Measurements from ENCODE around the gene PAIP2.

PAIP2 gene

DNA sequence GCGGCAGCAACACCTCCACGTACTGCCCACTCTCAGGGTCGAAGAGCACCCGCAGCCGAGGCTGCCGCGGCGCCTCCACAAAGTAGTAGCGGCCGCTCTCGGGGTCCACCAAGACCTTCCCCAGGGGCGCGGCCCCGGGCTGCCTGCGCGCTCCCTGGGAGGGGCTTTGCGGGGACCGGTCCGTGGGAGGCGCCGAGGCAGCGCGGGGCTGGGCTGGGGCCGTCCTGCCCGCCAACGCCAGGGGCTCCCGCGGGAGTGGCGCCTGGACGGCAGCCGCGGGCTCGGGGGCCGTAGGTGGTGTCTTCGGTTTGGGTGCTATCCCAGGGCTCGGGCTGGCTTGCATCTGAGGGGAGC lies 50.6 kb downstream of the PAIP2 start:
- no peak for TF ChIP-seq REST (IDR thresholded peaks at IDR 0.05; ENCODE audit: insufficient read depth in 1 of 2, low read depth in 2 of 2, low read length in 2 of 2)
- no peak for TF ChIP-seq POLR2AphosphoS5 (IDR thresholded peaks at IDR 0.05; ENCODE audit: low read depth, low read length)
- TF ChIP-seq FOXP2 (optimal IDR thresholded peaks at IDR 0.05; ENCODE audit: borderline replicate concordance, extremely low read depth, extremely low read length, insufficient read depth): no peak
- no peak for TF ChIP-seq SIN3A (IDR thresholded peaks at IDR 0.05; ENCODE audit: borderline replicate concordance, insufficient read depth, low read length)
- TF ChIP-seq TAF1 (IDR thresholded peaks at IDR 0.05; ENCODE audit: borderline replicate concordance, insufficient read depth, low read length): no peak

GRCh38 chr5:139392678-139393496 lies 51.2 kb downstream of the PAIP2 start:
- no peak for TF ChIP-seq TAF1 (IDR thresholded peaks at IDR 0.05; ENCODE audit: borderline replicate concordance, insufficient read depth, low read length)
- TF ChIP-seq FOXP2 (optimal IDR thresholded peaks at IDR 0.05; ENCODE audit: borderline replicate concordance, extremely low read depth, extremely low read length, insufficient read depth): no peak
- TF ChIP-seq REST (IDR thresholded peaks at IDR 0.05; ENCODE audit: insufficient read depth in 1 of 2, low read depth in 2 of 2, low read length in 2 of 2): no peak
- no peak for TF ChIP-seq POLR2AphosphoS5 (IDR thresholded peaks at IDR 0.05; ENCODE audit: low read depth, low read length)
- no peak for TF ChIP-seq SIN3A (IDR thresholded peaks at IDR 0.05; ENCODE audit: borderline replicate concordance, insufficient read depth, low read length)

- TF ChIP-seq TAF1 (IDR thresholded peaks at IDR 0.05; ENCODE audit: borderline replicate concordance, insufficient read depth, low read length) (no peak), SIN3A (IDR thresholded peaks at IDR 0.05; ENCODE audit: borderline replicate concordance, insufficient read depth, low read length) (no peak), REST (IDR thresholded peaks at IDR 0.05; ENCODE audit: insufficient read depth in 1 of 2, low read depth in 2 of 2, low read length in 2 of 2) (no peak), POLR2AphosphoS5 (IDR thresholded peaks at IDR 0.05; ENCODE audit: low read depth, low read length) (no peak), FOXP2 (optimal IDR thresholded peaks at IDR 0.05; ENCODE audit: borderline replicate concordance, extremely low read depth, extremely low read length, insufficient read depth) (no peak)
Measured at GRCh38 chr5:139393497-139394122, 52.0 kb downstream of the PAIP2 start.

DNA sequence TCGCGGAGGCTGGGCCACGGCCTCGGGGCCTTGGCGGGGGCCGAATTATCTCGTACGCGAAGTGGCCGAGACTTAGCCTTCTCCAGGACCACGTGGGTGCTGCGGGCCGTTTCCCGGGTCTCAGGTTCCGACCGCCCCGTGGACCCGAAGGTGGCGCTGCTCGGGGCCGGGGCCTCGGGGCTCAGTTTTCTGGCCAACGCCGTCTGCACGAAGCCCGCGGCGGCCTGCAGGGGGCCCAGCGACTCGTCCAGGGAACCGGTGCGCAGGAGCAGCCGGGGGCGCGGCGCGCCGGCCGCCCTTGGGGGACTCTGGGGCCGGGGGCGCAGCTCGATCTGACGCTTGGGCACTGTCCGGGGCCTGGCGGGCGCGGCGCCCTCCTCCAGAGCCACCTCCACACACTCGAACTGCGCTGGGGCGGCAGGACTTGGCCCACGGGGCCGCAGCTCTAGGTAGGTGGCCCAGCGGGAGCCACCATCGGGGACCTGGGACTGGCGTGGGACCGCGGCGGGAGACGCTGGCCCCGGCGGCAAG lies 52.5 kb downstream of the PAIP2 start:
- TF ChIP-seq SIN3A (IDR thresholded peaks at IDR 0.05; ENCODE audit: borderline replicate concordance, insufficient read depth, low read length) (no peak), TAF1 (IDR thresholded peaks at IDR 0.05; ENCODE audit: borderline replicate concordance, insufficient read depth, low read length) (no peak), FOXP2 (optimal IDR thresholded peaks at IDR 0.05; ENCODE audit: borderline replicate concordance, extremely low read depth, extremely low read length, insufficient read depth) (no peak), POLR2AphosphoS5 (IDR thresholded peaks at IDR 0.05; ENCODE audit: low read depth, low read length) (no peak), REST (IDR thresholded peaks at IDR 0.05; ENCODE audit: insufficient read depth in 1 of 2, low read depth in 2 of 2, low read length in 2 of 2) (no peak)
